A673 (cell line): ENCODE data around the gene IL1RAPL2.

Experiments
- CTCF ChIP-seq: fragments of 300-800, 200-600 bp; sonication (generic); conservative IDR thresholded peaks from 2 replicates; pipeline ENCODE4 v1.5.1; 2017; ENCODE audit warnings: low read depth, mild to moderate bottlenecking, antibody characterized with exemption, low read length, moderate library complexity, mixed read lengths
- EZH2 ChIP-seq: fragments of 200-600 bp; sonication (generic); IDR thresholded peaks from 2 replicates; pipeline ENCODE4 v1.6.1; 2017; ENCODE audit warnings: borderline replicate concordance, low read depth, mild to moderate bottlenecking, mixed read lengths, antibody characterized with exemption, low read length; ENCODE audit not compliant: poor library complexity, severe bottlenecking

- TF ChIP-seq EZH2, result no peak
- no peak for TF ChIP-seq CTCF
Measured at GRCh38 chrX:105317117-105317516, 751.1 kb downstream of the IL1RAPL2 start.
